Left kidney (tissue), 2 donors: ENCODE results near the gene SSH2. TPM values are rescaled to one million over a fixed set of nuclear protein-coding genes. Genes with fewer than 3 reads are reported as not detected.
"Not testable (repeated sequence)": the region's sequence is repeated elsewhere in the genome, so short reads cannot be mapped to it uniquely, and the experiment has no call there.

ENCODE experiments used
- DNase-seq: peaks from one replicate; pipeline ENCODE4 v3.0.0-alpha.2; 2013
- polyA plus RNA-seq: library from polyadenylated mRNA; unstranded; fragments of 120-200 nt; gene quantifications from one replicate; pipeline ENCODE4 v1.2.1, GENCODE V29; 2013; ENCODE audit not compliant: insufficient read length

The SSH2 gene
- polyA plus RNA-seq, 1 donor, result 19.9 TPM

GRCh38 chr17:29740017-29740416, 190.0 kb downstream of the SSH2 start:
- no peak for DNase-seq

DNA sequence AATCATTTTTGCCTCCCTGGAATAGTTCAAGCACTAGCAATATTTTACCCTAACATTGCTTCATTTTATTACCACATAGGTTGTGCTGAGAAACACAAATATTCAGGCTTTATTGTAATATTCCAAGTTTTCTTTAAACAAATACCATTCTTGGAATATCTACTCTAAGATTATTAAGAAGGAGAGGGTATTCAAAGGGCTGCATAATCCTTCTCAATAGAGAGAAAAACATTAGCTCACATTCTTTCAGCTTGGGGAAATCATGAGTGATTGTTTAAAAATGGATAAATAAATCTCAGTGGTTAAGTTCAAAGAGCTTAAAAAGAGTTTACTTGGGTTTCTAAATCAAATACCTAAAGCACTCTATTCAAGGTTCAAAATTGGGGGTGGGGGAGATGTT, 195.4 kb downstream of the SSH2 start:
- DNase-seq, result no peak

DNA sequence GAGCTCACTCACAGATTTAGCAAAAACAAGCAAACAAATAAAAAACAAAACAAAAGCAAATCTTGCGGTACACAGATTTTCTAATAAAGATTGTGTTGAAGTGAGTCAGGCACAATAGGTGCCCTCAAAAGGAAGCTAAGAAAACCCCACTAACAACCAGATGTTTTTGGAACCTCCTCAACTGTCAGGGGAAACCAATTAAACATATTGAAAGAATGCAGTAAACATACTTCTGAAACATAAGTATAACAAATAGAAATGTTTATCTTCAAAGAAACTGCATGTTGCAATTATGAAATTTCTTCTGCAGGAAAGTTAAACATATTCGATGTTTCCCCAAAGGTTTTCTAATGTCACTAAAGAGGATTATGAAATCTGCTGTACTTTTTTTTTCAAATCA, 196.9 kb downstream of the SSH2 start:
- no peak for DNase-seq

DNA sequence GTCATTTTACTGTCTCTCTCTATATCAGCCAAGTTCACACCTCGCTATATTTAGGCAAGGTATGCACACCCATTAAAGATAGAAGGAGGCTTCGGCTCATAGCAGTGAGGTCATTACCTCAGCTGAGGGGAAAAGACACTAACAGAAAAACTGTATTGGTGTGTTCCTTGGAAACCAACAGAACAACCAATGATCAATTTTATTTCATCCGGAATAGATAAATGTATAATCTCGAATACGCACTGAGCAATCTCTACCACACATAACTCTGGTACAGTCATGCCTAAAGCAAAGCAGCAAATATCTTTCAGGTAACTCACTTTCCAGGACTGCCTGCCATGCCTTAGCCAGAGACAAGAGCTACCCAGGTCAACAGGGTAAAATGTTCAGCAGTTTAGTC, 197.4 kb downstream of the SSH2 start:
- no peak for DNase-seq

DNA sequence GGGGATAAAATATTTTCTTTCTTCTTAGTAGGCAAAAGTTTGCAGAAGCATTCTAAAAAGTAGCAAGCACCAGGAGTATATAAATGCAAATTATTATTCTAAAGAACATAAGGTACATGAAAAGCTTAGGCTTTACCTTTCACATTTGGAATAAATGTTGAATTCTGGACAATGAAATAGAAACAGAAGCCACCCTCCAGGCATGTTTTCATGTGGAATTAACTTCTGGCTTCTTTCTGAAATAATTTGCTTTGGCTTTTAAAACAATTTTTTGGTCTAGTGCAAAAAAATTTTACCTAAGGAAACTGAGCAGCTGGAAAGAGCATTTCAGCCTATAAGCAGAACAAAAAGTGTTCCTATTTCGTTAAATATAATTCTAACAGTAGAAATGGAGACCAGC, 197.8 kb downstream of the SSH2 start:
- DNase-seq, result no peak

DNA sequence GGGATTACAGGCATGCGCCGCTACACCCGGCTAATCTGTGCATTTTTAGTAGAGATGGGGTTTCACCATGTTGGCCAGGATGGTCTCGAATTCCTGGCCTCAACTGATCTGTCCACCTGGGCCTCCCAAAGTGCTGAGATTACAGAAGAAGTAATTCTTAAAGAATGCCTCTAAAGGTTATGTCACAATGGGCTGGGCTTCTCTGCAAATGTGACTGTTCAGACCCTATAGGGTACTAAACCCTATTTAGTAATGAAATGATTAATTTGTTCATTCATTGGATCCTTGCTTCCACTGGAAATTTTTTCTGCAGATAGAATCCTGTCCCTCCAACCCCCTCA, 198.5 kb downstream of the SSH2 start:
- no peak for DNase-seq

DNA sequence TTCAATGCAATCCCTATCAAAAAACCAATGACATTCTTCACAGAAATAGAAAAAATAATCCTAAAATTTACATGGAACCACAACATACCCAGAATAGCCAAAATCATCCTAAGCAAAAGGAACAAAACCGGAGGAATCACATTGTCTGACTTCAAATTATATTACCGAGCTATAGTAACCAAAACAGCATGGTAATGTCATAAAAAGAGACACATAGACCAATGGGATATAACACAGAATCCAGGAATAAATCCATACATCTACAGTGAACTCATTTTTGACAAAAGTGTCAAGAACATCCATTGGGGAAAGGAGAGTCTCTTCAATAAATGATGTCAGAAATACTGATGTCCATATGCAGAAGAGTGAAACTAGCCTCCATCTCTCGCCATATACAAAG, 201.5 kb downstream of the SSH2 start:
- DNase-seq, result no peak

DNA sequence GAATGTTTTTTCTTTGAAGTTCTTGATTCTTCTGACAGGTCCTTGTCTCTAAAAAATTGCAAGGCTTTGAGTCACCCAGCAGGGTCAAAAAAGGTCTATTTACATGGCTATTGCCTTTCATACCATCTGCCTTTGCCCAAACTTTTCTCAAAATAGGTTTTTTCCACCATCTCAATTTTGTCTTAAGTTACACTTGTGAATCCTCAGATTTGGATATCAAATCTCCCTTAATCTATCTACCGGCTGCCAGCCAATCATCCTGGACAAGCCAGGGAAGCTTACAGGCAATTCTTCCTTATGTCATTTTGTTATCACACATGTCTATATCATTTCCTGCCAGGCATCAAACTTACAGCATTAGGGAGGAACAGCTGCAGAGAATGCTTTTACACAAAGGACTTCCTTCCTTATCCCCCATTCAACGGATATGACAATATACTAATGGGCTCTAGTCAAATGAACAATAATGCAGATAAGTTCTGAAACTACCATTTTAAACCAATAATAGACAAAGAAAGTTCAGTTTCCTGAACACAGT, 203.2 kb downstream of the SSH2 start:
- DNase-seq, result no peak

DNA sequence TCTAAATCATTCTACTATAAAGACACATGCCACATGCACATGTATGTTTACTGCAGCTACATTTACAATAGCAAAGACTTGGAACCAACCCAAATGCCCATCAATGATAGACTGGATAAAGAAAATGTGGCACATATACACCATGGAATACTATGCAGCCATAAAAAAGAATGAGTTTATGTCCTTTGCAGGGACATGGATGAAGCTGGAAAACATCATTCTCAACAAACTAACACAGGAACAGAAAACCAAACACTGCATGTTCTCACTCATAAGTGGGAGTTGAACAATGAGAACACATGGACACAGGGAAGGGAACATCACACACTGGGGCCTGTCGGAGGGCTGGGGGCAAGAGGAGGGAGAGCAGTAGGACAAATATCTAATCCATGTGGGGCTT, 204.6 kb downstream of the SSH2 start:
- DNase-seq, result not testable (repeated sequence)

- no peak for DNase-seq
Measured at GRCh38 chr17:29723278-29724047, 206.6 kb downstream of the SSH2 start.

DNA sequence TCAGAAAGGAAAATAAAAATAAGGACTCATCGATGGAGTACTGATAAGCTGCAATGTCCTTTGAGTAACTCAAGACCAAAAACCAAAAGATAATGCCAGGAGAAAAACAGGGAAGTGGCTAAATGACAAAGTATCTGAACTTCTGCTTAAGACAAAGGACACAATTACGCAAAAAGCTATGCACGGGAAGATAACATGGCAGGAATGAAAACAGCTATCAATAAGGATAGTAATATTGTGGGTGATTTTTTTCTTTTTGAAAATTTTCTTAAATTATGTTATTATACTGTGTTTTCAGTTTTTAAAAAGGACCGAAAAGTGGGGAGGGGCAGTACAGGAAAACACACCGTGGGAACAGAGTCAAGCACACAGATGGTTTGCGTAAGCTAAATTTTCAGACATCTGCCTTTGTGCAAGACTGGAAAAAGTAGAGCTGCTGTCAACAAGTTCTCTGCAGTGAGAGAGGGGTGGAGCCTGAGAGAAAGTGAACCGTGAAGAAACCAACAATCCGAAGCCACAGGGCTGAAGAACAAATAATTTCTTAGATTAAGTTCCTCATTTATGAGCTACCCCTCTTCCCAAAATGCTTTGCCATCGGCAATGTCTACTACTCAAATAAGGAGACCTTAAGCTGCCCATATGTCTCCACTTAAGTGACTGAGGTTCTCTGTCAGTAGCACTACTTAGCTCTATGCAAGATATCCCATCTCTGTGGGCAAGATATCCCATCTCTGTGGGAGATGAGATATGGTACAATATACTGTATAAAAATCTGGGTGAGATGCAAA, 207.4 kb downstream of the SSH2 start:
- DNase-seq, result peak; percentile 67

GRCh38 chr17:29720551-29720950, 209.5 kb downstream of the SSH2 start:
- no peak for DNase-seq

DNA sequence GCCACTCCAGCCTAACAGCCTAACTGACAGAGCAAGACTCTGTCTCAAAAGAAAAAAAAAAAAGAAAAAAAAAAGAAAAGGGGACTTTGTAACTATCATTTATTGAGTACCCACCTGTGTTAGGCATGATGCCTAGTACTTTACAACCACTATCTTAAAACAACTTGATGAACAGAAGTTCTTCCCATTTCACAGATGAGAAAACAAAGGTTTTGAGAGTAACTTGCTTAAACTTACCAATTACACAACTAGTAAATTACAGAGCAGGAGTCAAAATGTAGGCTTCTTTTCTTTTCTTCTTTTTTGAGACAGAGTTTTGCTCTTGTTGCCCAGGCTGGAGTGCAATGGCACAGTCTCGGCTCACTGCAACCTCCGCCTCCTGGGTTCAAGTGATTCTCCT, 210.6 kb downstream of the SSH2 start:
- DNase-seq, result no peak

DNA sequence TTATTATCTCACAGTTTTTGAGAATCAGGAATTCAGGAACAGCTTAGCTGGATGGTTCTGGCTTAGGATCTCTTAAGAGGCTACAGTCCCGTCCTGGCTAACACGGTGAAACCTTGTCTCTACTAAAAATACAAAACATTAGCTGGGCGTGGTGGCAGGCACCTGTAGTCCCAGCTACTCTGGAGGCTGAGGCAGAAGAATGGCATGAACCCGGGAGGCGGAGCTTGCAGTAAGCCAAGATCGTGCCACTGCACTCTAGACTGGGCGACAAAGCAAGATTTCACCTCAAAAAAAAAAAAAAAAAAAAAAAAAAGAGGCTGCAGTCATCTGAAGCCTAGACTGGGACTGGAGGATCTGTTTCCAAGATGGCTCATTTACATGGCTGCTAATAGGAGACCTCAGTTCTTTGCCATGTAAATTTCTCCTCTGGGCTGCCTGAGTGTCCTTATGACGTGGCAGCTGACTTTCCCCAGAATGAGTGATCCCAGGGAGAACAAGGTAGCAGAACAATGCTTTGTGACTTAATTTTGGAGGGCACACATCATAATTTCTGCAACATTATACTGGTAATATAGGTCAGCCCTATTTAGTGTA, 211.5 kb downstream of the SSH2 start:
- DNase-seq, result no peak

DNA sequence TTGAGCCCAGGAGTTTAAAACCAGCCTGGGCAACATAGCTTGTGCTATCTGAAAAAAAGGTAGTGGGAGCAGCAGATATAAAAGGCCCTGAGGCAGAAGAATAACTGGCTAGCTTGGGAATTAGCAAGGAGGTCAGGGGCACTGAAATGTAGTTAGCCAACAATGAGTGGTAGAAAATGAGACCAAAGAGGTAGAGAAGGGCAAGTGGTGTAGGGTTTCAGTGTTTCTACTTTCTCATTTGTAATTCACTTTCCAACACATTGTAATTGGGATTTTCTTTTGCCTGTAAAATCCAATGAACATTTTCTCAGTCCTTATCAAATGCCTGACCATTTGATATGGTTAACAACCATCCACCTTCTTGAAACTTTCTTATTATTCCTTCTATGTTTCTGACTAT, 212.2 kb downstream of the SSH2 start:
- DNase-seq, result no peak

GRCh38 chr17:29716566-29716965, 213.5 kb downstream of the SSH2 start:
- DNase-seq, result no peak

- DNase-seq, result no peak
Measured at GRCh38 chr17:29715680-29716079, 214.3 kb downstream of the SSH2 start.

GRCh38 chr17:29714146-29714545, 215.9 kb downstream of the SSH2 start:
- no peak for DNase-seq

- no peak for DNase-seq
Measured at GRCh38 chr17:29713626-29714025, 216.4 kb downstream of the SSH2 start.

GRCh38 chr17:29711588-29712385, 218.2 kb downstream of the SSH2 start:
- DNase-seq, result no peak

DNA sequence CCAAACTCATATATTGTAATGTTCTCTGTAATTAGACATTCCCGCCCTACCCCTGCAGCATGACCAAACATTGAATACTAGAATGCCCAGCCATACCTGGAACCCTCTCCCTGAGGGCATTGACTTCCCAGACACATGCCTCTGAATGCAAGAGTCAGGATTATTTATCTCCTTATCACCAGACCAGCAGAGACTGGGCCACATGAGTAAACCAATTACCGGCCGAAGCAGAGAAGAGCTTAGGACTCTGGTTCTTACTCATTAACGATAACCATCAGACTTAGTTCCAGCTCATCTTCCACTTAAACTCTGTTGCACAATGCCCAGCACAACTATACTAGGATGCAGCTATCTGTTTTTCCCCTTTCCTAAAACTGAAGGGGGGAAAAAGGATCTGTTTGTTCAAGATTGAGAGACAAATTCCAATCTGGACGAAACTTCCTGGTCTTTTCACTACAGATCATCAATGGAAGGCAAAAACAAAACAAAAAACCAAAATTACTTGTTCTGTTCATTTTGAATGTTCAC, 219.1 kb downstream of the SSH2 start:
- no peak for DNase-seq

DNA sequence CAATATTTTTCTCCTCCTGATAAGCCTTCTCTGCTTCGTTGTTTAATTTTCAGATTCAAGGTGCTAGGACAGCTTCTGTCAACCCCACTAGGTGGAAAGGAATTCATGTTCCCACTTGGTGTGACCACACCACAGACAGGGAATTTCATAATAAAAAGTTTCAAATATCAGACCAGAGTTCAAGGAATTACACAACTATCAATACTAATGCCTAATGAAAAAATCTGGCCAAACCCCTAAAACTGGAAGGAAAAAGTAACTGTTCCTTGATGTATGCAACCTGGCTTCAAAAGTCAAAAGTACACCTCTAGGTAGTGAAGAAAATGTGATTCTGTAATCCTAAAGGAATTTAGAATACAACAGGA, 219.5 kb downstream of the SSH2 start:
- DNase-seq, result no peak
